Esophagus squamous epithelium (tissue), 5 donors: ENCODE results near the gene QPRT. TPM values are rescaled to one million over a fixed set of nuclear protein-coding genes. Genes with fewer than 3 reads are reported as not detected.
"Not testable (repeated sequence)": the region's sequence is repeated elsewhere in the genome, so short reads cannot be mapped to it uniquely, and the experiment has no call there.

Source experiments
- DNase-seq: peaks from one replicate; lab custom pipeline; 2025; lab: John Stamatoyannopoulos, UW
- H3K27ac ChIP-seq, 4 donors: fragments of 200-600 bp; sonication (generic); one replicate each; pipeline ENCODE4 v1.5.1; 2016 to 2019; ENCODE audit warnings: mild to moderate bottlenecking in 1 of 4
- H3K27me3 ChIP-seq, 4 donors: fragments of 200-600 bp; sonication (generic); 1 replicate in 3 of 4; 2 replicates in 1 of 4; pipeline versions ENCODE4 v1.5.1 to v1.6.0; 2017 to 2021; ENCODE audit warnings: antibody characterized with exemption in 1 of 4
- H3K36me3 ChIP-seq, 3 donors: fragments of 200-600 bp; sonication (generic); one replicate each; pipeline ENCODE4 v1.5.1; 2016 to 2019
- H3K4me1 ChIP-seq, 3 donors: fragments of 200-600 bp; sonication (generic); one replicate each; pipeline ENCODE4 v1.5.1; 2017 to 2019
- H3K4me3 ChIP-seq, 4 donors: fragments of 200-600 bp; sonication (generic); 1 replicate in 3 of 4; 2 replicates in 1 of 4; pipeline ENCODE4 v1.5.1; 2016 to 2019; ENCODE audit warnings: mild to moderate bottlenecking in 2 of 4, moderate library complexity in 1 of 4
- H3K9me3 ChIP-seq, 3 donors: fragments of 200-600 bp; sonication (generic); one replicate each; pipeline ENCODE4 v1.5.1; 2016 to 2019
- POLR2A ChIP-seq, 4 donors: fragments of 450-650 bp; IDR thresholded peaks; one replicate each; pipeline ENCODE4 v1.6.1; 2017; ENCODE audit warnings: antibody characterized with exemption in 4 of 4, mild to moderate bottlenecking in 4 of 4, moderate library complexity in 3 of 4
- WGBS, 2 donors: methylation state at CpG; one replicate each; pipeline ENCODE4 v1.1.5; 2018; 5-methylcytosine and 5-hydroxymethylcytosine counted together
- intact Hi-C: fragments of 100-400 bp; cut with DNase I; formaldehyde crosslinking; loops from one replicate; pipeline ENCODE4 v1.15.0; 2022
- total RNA-seq, 4 donors: library from RNA; depleted of rRNA; stranded (reverse); fragments of >200 nt; gene quantifications; one replicate each; pipeline ENCODE4 v1.1.0, GENCODE V29; 2016
- TF ChIP-seq, protein P1 (sequence below), 6 experiments: fragments of 450-650 bp in 4 of 6; fragments of 200-600 bp in 2 of 6; sonication (generic) in 2 of 6; IDR thresholded peaks; one replicate each; pipeline ENCODE4 v1.5.1; 2016 to 2019; ENCODE audit warnings: antibody characterized with exemption in 6 of 6, mild to moderate bottlenecking in 4 of 6, moderate library complexity in 4 of 6
- donor health status: DM: yes; HTN: yes; CAD: no.

QPRT gene
- total RNA-seq, 4 donors from 2014 or later, result 0.40 to 3.6 (median 1.9) TPM

DNA sequence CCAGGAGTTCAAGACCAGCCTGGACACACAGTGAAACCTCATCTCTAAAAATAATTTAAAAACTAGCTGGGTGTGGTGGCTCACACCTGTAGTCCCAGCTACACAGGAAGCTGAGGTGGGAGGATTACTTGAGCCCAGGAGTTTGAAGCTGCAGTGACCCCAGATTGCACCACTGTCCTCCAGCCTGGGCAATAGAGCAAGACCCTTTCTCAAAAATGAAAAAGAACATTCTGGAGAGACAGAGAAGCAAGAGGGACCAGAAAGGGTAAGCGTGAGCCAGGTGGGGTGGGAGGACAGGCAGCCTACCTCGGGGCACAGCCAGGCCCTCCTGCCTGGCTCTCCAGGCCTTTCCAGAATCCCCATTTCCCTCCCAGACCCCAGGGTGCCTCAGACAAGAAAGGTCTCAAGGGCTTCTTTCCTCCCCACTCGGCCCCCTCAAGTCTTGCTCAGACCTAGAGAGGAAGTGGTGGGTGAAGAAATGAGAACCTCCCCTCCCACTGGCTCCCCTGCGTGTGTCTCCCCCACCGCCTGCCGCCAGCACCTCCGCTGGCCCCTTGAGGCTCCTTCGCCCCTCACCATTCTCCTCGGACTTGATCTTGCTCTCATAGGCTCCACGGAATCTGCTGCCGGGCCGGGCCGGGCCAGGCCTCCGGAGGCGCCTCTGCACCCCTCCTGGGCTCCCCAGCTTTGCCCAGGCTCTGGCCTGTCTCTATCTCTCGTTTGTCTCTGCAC lies 66.3 kb downstream of the QPRT start:
- Histone ChIP-seq H3K36me3 (no peaks in the 10 kb centered on the region), H3K4me3 (peak overlapping the region; percentile 19 to 59 (median 39)), H3K27me3 (peaks cover 0 to 39% (median 0%) of the 10 kb centered on the region in 4 donors), H3K9me3 (no peaks in the 10 kb centered on the region), H3K27ac (peak overlapping the region; percentile 18 to 72 (median 46)), H3K4me1 (no peaks in the 10 kb centered on the region)
- WGBS, 2 donors, result 77 to 80% methylated on average over 10 to 15 of the region's 16 CpGs
- TF ChIP-seq, protein P1, sequence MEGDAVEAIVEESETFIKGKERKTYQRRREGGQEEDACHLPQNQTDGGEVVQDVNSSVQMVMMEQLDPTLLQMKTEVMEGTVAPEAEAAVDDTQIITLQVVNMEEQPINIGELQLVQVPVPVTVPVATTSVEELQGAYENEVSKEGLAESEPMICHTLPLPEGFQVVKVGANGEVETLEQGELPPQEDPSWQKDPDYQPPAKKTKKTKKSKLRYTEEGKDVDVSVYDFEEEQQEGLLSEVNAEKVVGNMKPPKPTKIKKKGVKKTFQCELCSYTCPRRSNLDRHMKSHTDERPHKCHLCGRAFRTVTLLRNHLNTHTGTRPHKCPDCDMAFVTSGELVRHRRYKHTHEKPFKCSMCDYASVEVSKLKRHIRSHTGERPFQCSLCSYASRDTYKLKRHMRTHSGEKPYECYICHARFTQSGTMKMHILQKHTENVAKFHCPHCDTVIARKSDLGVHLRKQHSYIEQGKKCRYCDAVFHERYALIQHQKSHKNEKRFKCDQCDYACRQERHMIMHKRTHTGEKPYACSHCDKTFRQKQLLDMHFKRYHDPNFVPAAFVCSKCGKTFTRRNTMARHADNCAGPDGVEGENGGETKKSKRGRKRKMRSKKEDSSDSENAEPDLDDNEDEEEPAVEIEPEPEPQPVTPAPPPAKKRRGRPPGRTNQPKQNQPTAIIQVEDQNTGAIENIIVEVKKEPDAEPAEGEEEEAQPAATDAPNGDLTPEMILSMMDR (IDR thresholded peaks at IDR 0.05), result no peak
- no peak for TF ChIP-seq POLR2A (IDR thresholded peaks at IDR 0.05)
- intact Hi-C loops, result no loop called here
- no peak for DNase-seq

DNA sequence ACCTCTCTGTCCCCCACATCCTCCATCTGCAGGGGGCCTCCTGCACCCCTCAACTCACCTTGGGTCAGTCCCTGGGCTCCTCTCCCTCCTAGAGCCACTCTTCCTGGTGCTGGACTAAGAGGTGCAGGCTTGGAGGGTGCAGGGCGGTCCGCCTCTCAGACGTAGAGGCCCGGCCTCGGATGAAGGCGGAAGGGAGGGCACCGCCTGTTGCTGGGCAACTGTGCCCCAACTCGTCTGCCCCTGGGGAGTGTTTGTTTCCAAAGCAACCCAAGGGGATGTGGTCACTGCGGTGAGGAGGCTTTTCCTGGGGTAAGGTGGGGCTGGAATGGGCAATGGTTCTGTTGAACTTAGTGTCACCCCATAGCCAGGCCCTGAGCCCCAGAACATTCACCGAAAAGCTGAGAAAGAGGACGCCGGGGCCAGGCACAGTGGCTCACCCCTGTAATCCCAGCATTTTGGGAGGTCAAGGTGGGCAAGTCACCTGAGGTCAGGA lies 66.9 kb downstream of the QPRT start, which contains the start of gene C16orf54:
Gene C16orf54 (minus strand): TSS at position 138 of the 493 bp plus-strand sequence. CDS start 1,039 bp downstream, outside the sequence.
- TF ChIP-seq POLR2A (IDR thresholded peaks at IDR 0.05), result peak in 1 of 4 donors; percentile 54
- TF ChIP-seq, protein P1 (IDR thresholded peaks at IDR 0.05), result no peak
- no peaks in the 10 kb centered on the region for H3K36me3 ChIP-seq
- H3K4me3 ChIP-seq, result peak within 1 kb of the TSS; percentile 19 to 59 (median 39)
- peak; percentile 51 for DNase-seq
- H3K27me3 ChIP-seq, result peaks cover 0 to 39% (median 0%) of the 10 kb centered on the region in 4 donors
- 58 to 66% methylated on average over 3 to 5 of the region's 12 CpGs for WGBS, 2 donors
- no peaks in the 10 kb centered on the region for H3K9me3 ChIP-seq
- peak within 1 kb of the TSS; percentile 18 to 72 (median 46) for H3K27ac ChIP-seq
- no peaks in the 10 kb centered on the region for H3K4me1 ChIP-seq
- intact Hi-C loops, result no loop called here

DNA sequence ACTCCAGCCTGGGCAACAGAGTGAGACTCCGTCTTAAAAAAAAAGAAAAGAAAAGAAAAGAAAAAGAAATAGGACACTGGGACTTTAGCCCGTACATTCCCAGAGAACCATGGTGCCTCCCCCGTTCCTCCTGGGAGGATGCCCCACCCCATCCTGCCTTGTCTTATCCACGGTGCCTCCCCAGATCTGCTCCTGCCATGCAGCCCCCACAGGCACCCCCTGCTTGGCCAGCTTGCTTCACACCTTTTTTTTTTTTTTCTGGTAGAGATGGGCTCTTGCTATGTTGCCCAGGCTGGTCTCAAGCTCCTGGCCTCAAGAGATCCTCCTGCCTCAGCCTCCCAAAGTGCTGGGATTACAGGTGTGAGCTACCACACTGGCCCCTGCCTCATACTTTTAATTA lies 67.5 kb downstream of the QPRT start:
- 58 to 61% methylated on average over 4 of the region's 4 CpGs for WGBS, 2 donors
- intact Hi-C loops, result not testable (repeated sequence)
- peak overlapping the region in 1 of 4 donors; percentile 59 for H3K4me3 ChIP-seq

More for the DNA sequence above, 67.5 kb downstream of the QPRT start:
- H3K36me3 ChIP-seq, H3K4me1 ChIP-seq, DNase-seq, H3K9me3 ChIP-seq: not testable (repeated sequence)
- Histone ChIP-seq H3K27ac (peak overlapping the region in 1 of 4 donors; percentile 72), H3K27me3 (peaks cover 0 to 37% (median 0%) of the 10 kb centered on the region in 4 donors)

Other genes starting within 250 kb of the QPRT start
- gene BOLA2, start 224.8 kb upstream of the QPRT start, total RNA-seq, result 10 to 100 TPM; 10.3 to 20.8 (median 12.0) TPM
- 10 to 100 TPM; 11.1 to 25.5 (median 21.2) TPM for gene SLX1B, start 224.6 kb upstream of the QPRT start, total RNA-seq
- gene SULT1A4, start 219.3 kb upstream of the QPRT start, total RNA-seq, result 1 to 10 TPM; 2.9 to 5.5 (median 4.5) TPM
- gene NPIPB12, start 172.8 kb upstream of the QPRT start, total RNA-seq, result 10 to 100 TPM in 3 of 4 donors, 1 to 10 TPM in 1; 4.7 to 64.7 (median 26.2) TPM
- gene SPN, start 15.9 kb upstream of the QPRT start, total RNA-seq, result 1 to 10 TPM; 1.3 to 4.2 (median 2.8) TPM
- 1 to 10 TPM in 3 of 4 donors, under 1 TPM in 1; 0.13 to 3.4 (median 1.6) TPM for gene C16orf54, start 66.8 kb downstream of the QPRT start, total RNA-seq
- gene ZG16, start 99.1 kb downstream of the QPRT start, total RNA-seq, result not detected
- 10 to 100 TPM; 31.0 to 46.3 (median 37.6) TPM for gene KIF22, start 111.6 kb downstream of the QPRT start, total RNA-seq
- gene MAZ, start 127.3 kb downstream of the QPRT start, total RNA-seq, result 10 to 100 TPM; 87.0 to 99.0 (median 97.3) TPM
- 1 to 10 TPM in 1 of 4 donors, under 1 TPM in 2, not detected in 1; 0.40 to 1.9 (median 0.53) TPM for gene PRRT2, start 133.0 kb downstream of the QPRT start, total RNA-seq
- gene PAGR1, start 137.0 kb downstream of the QPRT start, total RNA-seq, result 10 to 100 TPM; 25.4 to 37.6 (median 32.8) TPM
- gene MVP, start 141.3 kb downstream of the QPRT start, total RNA-seq, result 100 to 1,000 TPM in 2 of 4 donors, 10 to 100 TPM in 2; 54.0 to 133 (median 97.6) TPM
- gene CDIPT, start 184.0 kb downstream of the QPRT start, total RNA-seq, result 10 to 100 TPM; 34.6 to 78.8 (median 44.6) TPM
- gene SEZ6L2, start 220.4 kb downstream of the QPRT start, total RNA-seq, result 1 to 10 TPM in 2 of 4 donors, under 1 TPM in 1, not detected in 1; 0.22 to 2.8 (median 1.1) TPM
- under 1 TPM in 2 of 4 donors, not detected in 2; 0.32 to 0.61 TPM for gene ASPHD1, start 221.3 kb downstream of the QPRT start, total RNA-seq
- 10 to 100 TPM in 3 of 4 donors, 1 to 10 TPM in 1; 8.4 to 17.2 (median 13.9) TPM for gene KCTD13, start 247.0 kb downstream of the QPRT start, total RNA-seq